Left renal cortex interstitium (tissue), 4 donors: ENCODE measurements around the gene ISM2. TPM values are rescaled to one million over a fixed set of nuclear protein-coding genes. Genes with fewer than 3 reads are reported as not detected.
"Not testable (repeated sequence)": the region's sequence is repeated elsewhere in the genome, so short reads cannot be mapped to it uniquely, and the experiment has no call there.

Experiments used
- DNase-seq, 4 donors: peaks; one replicate each; pipeline ENCODE4 v3.0.0-alpha.2; 2013; ENCODE audit warnings: low read depth in 4 of 4, low spot score in 2 of 4, missing footprints in 1 of 4
- polyA plus RNA-seq, 4 donors: library from polyadenylated mRNA; unstranded; fragments of 120-200 nt; gene quantifications; one replicate each; pipeline ENCODE4 v1.2.1, GENCODE V29; 2013; ENCODE audit not compliant: insufficient read length in 4 of 4

ISM2 gene
- polyA plus RNA-seq: 1 to 10 TPM; 1.3 to 3.6 (median 1.8) TPM

- DNase-seq: no peak
Observed at GRCh38 chr14:77498120-77498979, at the start of gene ISM2. Gene ISM2 (minus strand): TSS chr14:77498816. CDS start chr14:77498793, 23 bp downstream.

DNA sequence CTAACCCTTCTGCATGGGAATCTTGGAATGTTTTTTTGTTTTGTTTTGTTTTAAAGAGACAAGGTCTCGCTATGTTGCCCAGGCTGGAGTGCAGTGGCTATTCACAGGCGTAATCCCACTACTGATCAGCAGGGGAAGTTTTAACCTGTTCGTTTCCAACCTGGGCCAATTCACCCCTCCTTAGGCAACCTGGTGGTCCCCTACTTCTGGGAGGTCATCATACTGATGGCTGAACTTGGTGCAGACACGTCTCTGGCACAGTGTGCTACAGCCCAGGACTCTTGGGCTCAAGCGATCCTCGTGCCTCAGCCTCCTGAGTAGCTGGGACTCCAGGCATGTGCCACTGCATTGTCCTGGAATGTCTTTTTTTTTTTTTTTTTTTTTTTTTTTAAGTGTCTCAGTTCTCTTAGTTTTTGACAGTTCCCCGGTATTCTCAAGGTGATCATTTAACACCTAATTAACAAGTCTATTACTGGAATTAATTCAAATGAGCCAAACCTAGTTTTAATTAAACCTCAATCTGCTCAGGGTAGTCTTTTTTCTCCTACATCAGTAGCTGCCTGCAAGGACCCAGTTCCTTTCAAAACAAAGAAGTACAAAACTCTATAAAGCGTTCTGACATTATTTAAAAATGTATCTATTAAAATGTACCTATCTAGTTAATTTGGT is 49.0 kb upstream of the ISM2 start:
- DNase-seq: no peak

DNA sequence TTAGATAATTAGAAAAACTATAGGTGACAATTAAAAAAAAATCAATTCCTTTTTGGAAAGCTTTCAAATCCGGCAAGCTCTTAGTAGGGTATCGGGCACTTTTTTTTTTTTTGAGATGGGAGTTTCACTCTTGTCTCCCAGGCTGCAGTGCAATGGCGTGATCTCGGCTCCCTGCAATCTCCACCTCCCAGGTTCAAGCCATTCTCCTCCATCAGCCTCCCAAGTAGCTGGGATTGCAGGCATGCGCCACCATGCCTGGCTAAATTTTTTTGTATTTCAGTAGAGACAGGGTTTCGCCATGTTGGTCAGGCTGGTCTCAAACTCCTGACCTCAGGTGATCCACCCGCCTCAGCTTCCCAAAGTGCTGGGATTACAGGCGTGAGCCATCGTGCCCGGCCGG is 46.6 kb upstream of the ISM2 start:
- not testable (repeated sequence) for DNase-seq

DNA sequence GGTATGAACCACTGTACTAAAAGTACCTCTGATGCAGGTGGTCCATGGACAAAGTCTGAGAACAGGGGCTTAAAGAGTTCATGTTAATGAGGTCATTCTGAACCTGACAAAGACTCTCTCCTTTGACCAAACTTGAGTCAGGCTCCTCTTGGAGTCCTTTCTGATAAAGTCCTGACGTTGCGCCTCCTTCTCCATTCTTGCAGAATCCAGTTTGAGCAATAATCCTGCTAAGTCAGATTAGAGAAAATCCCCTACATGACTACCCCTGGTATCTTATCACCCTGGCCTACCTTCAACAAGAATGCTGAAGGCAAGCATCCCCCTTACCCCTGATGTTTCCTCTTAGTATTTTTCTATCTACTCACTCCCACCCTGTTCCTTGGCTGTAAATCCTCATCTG is 46.0 kb upstream of the ISM2 start:
- no peak for DNase-seq

DNA sequence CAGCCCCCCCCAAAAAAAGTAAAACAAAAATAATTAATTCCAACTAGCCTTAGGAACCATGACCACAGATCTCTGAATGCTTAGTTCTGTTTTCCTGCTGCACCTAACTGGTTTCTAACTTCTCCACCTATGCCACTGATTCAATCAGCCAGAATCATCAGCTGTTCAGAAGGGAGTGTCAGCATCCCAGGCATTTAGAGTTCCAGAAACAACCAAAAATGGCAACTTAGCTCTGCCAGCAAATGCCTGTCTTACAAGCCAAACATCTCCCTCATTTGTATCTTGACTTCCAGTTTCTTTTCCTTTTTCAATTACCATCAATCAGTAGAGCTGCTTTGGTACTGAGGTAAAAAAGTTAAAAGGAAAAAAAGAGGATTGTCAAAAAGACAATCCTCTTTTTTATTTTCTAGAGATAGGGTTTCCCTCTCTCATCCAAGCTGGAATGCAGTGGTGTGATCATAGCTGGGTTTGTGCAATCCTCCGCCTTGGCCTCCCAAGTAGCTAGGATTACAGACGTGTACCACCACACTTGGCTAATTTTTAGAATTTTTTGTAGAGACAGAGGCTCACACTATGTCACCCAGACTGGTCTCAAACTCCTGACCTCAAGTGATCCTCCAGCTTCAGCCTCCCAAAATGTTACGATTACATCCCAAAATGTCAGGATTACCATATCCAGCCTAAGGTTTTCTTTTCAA is 45.2 kb upstream of the ISM2 start:
- DNase-seq: no peak

DNA sequence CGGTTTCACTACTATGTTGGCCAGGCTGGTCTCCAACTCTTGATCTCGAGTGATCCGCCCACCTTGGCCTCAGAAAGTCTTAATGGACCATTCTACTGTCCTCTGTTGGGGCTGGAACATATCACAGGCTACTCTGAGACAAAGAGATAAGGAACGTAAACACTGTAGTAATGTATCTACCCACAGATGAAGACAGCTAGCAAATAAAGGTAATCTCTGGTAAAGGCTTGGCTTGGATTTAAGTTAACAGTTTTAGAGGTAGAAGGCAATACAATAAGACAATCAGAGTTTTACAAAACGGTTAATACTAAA is 44.6 kb upstream of the ISM2 start:
- DNase-seq: no peak

DNA sequence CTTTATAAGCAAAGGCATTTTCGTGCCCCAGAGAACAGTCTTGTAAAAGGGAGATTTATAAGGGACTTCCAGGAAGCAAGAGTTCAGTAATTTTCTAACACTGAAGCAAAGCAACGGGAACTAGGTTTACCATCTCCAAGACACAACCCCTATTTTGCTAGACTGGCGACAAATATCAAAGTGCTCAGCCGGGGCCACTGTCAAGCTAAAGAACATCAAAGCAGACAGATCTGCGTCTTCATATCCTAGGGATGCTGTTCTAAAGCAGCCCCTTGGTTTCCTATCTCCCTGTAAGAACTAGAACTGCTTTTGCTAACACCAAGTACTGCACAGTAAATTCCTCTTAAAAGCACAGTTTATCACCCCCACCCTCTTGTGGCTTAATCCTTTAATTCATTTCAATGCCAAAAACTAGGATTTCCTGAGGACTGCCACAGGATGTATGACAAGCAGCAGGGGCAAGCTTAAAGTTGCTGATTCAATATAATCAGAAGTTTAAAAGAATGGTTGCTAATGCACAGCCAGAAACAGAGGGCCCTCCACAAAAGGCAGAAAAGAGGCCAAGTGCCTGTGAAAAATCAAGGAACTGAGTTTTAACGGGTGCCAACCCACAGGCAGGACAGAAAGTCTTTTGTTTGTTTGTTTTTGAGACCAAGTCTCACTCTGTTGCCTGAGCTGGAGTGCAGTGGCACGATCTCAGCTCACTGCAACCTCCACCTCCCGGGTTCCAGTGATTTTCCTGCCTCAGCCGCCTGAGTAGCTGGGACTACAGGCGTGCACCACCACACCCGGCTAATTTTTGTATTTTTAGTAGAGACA is 44.0 kb upstream of the ISM2 start:
- peak in 1 of 4 donors; percentile 15 for DNase-seq

- DNase-seq: no peak
Observed at GRCh38 chr14:77541905-77542304, 43.3 kb upstream of the ISM2 start.

DNA sequence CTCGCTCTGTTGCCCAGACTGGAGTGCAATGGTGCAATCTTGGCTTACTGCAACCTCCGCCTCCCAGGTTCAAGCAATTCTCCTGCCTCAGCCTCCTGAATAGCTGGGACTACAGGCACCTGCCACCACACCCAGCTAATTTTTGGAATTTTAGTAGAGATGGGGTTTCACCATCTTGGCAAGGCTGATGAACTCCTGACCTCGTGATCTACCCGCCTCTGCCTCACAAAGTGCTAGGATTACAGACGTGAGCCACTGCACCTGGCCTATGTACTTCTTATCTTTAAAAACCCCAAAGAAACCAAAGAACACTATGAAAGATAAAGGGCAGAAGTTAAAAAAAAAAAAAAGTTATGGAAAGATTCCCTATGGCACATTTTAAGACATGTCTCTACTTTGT is 38.3 kb upstream of the ISM2 start:
- not testable (repeated sequence) for DNase-seq

DNA sequence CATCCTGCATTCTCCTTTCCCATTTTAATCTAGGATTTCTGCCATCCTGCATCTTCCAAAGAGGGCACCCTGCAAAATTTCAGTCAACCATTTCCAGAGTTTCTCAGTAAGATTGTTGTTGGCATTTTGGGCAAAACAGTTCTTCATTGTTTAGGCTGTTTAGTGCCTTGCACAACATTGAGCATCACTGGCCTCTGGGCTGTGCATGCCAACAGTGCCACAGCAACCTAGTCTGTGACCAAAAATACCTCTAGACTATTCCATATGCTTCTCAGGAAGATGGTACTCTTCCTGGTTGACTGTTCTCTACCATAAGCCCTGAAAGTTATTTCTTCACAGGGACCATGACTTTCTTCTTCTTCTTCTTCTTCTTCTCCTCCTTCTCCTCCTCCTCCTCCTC is 32.5 kb upstream of the ISM2 start:
- DNase-seq: no peak

- DNase-seq: no peak
Observed at GRCh38 chr14:77529963-77530362, 31.3 kb upstream of the ISM2 start.

DNA sequence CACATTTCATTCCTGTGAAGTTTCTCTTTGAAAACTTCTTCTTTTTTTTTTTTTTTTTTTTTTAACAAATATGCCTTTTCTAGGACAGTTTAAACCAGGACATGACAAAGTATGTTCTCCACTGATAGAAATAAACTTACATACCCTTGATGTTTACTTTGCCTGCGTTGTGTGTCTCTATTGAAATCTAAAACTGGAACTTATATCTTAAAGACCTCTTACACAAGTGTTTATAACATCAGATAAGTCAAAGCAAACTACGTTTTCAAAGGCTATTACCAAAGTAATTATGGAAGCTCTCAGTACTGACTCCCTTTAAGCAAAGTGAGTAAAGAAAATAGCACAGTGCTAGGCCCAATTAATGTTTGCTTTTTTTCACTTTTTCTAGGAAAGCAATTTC is 30.6 kb upstream of the ISM2 start:
- no peak for DNase-seq

DNA sequence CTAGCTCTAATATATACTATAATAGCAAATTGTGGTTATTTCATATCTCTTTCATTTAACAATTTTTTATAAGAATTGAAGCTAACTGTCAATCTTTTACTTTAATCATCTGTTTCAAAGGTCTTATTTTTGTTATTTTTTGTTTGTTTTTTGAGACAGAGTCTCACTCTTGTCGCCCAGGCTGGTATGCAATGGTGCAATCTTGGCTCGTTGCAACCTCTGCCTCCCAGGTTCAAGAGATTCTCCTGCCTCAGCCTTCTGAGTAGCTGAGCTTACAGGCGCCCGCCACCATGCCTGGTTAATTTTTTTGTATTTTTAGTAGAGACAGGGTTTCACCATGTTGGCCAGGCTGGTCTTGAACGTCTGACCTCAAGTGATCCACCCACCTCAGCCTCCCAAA is 30.1 kb upstream of the ISM2 start:
- not testable (repeated sequence) for DNase-seq

DNA sequence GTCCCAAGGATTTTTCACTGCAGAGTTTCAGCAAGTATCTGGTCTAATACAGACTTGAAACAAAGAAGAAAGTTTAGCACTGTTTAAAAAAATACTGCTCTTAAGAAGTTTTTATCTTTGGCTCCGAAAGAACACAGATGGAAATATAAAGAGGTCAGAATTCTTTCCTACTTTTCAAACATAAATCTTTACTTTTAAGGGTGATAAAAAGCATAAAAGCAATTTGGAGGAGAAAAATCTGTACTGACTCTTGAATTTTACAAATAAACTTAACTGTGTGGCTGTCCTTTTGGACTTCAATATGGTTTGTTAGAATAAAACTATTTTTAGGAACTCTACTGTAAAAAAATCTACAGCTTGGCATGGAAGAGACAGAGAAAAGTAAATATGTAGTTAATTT is 27.6 kb upstream of the ISM2 start:
- DNase-seq: peak in 2 of 4 donors; percentile 27 to 57

GRCh38 chr14:77524536-77524935 is 25.9 kb upstream of the ISM2 start:
- DNase-seq: no peak

DNA sequence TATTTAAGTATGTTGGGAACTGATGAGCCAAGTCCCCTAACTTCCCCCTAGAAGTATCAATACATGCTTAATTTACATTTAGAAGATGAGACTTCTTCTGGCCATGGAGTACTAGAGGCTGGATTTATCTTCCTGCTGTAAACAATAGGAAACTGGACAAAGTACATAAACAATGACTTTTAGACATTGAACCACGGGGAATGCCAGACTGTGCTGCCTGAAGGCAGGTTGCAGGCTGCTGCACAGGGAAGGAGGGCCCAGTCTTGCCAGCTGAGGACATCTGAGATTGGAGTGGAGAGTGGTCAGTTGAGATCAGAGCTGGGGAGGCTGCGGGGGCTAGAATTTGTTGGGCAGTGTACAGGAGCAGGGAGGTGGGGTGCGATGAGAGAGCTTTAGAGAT is 24.5 kb upstream of the ISM2 start:
- DNase-seq: no peak

- DNase-seq: no peak
Observed at GRCh38 chr14:77520555-77520954, 21.9 kb upstream of the ISM2 start.

GRCh38 chr14:77516126-77516525 is 17.5 kb upstream of the ISM2 start:
- no peak for DNase-seq

- no peak for DNase-seq
Observed at GRCh38 chr14:77511486-77512162, 13.0 kb upstream of the ISM2 start.

GRCh38 chr14:77509366-77509765 is 10.8 kb upstream of the ISM2 start:
- no peak for DNase-seq
